CD4-positive, alpha-beta T cell treated with Interleukin-4 for 4 hours (primary cell): ENCODE results near the gene DNAJC15.

Experiments used
- DNase-seq: peaks from one replicate; pipeline ENCODE4 v3.0.0-alpha.2; 2020

The DNAJC15 gene

DNA sequence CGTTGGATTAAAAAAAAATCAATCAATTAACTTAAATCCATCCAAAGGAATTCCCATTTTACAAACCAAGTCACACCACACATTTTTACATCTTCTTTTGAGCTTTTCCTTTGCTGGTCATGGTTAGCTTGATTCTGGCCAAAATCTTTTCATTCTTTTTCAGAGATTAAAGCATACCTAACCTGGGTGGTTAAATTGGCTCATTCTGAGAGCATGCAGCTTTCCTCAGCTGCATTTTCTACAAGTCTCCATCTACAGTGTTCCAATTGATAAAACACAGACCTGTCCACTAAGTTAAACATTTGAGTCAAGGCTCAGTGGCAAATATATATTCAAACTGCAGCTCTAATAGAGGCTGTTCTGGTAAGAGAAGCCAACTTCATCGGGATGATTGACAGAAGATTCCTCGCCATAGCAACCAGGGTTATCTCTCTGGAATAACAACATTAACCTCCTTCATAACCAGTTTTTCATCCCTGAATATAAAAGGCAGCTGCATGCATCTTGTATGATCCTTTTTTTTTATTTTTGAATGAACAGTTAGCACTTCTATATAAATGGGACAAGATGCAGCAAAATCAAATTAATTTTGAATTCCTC, 106.2 kb downstream of the DNAJC15 start:
- DNase-seq: no peak

DNA sequence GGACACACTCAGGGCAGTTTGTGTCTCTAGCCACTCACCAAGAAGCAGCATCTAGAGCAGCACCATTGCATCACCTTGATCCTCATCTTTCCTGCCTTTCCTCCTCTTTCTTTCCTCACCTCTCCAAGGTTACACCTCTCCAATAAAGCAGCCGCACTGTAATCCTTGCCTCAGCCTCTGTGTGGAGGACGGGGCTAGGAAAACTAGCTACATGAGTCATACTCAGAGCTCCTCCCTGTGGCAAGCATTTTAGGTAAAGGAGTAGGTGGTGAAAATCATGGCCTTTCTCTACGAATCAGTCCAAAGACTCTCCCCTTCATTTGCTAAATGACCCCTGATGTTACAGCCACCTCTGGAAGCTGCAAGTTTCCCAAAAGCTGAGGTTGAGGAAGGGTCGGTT, 108.9 kb downstream of the DNAJC15 start:
- no peak for DNase-seq

DNA sequence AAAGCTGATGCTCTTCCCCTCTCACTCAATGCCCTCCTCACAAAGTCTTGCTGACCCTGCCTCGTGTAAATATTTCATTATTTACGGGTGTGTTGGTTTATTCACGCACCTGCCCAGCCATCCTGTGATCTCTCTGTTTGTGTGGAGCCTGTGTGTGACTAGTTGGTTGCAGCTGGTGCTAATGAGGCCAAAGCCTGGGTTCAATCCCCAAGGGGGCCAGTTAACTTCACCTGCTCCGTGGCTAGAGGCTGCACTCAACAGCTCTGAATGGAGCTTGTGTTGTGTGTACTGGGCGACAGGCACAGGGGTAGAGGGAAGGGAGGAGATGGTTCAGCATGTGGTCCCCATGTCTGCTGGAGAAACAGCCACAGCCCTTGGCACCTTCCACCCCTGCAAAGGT, 109.5 kb downstream of the DNAJC15 start:
- no peak for DNase-seq

DNA sequence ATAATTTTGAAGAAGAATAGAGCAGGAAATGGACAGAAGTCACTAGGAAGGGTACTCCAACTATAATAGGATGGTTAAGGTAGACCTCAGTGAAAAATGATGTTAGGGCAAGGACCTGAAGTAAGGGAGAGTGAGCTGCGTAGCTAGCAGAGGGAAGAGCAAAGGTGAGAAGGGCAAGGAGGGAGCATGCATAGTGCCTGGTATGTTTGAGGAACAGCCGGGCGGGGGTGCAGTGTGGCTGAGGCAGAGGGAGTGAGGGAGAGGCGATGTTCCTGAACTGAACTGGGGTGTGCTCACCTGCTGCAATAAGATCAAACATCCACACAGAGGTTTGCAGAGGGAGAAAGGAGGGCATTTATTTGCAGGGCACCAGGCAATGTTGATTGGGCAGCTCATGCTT, 110.4 kb downstream of the DNAJC15 start:
- no peak for DNase-seq

DNA sequence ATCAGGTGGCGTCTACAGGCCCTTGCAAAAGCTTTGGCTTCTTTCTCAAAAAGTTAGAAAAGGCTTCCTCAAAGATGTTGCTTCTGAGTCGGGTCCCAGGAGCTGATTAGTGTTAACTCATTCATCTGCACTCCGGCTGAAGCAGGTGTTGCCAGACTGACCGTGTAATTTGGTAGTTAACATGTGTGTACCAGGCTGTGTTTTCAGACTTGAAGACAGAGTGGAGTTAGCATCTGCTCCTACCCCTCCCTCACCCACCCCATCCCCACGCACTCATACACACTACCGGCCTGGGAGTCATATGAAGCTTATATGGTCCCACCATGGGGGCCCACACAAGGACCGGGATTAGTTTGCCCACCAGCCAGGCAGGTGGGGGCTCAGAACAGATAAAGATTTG, 111.5 kb downstream of the DNAJC15 start:
- DNase-seq: no peak

DNA sequence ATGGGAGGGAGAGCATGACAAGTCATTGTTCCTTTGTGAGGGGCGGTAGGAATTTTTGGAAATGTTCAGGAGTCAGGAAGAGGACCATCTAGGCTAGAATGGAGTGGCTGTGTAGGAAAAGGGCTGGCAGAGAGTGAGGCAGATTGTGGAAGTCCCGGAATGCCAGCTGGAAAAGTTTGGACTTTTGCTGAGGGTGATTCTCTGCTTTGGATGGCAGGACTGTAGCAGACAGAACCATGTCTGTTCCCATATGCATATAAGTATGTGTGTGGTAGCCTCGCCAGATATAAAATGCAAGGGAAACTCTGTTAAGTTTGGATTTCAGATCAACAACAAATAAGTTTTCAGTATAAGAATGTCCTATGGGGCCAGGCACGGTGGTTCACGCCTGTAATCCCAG, 112.1 kb downstream of the DNAJC15 start:
- DNase-seq: no peak

DNA sequence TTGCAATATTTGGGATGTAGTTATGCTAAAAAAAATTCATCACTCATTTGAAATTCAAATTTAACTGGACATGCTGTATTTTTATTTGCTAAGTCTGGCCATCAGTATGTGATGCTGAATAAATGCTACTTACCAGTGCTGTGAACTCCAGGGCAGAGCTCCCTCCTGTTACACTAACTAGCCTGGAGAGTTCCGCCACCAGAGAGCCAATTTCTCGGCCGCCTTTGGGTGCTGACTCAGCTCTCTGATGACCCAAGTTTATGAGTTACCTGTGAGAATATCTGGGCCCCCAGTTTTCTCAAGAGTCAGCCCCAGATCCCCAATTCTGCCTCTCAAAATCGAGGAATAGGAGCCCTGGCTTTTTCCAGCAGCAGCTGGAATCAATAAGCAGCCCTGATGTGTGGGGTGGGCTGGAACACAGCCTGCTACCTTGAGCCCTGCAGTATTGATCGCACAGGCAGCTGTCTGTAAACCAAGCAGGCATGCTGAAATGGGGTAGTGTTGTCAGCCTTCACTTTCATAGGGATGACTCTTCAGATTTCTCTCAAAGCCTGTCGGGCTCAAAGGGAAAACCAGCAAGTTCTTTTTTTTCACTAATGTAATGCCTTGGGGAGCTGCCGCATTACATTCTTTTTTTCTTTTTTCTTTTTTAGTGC, 113.7 kb downstream of the DNAJC15 start:
- no peak for DNase-seq

DNA sequence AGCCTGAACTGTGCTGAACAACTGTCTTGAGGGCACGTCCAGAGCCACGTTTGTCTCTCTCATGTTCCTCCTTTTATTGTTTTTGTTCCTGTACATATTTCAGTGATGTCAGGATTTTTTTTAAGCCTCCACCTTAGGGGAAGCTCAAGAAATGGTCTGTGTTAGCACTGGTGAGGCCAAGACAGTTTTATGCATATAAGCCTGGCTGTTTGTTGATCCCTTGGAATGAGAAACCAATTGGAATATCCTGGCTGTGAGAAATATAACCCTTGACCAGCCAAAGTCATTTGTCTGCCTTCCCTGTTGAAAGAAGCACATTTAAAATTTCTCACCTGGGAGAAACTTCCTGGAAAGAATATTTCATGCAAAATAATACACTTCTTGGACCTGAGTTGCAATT, 115.8 kb downstream of the DNAJC15 start:
- DNase-seq: no peak

DNA sequence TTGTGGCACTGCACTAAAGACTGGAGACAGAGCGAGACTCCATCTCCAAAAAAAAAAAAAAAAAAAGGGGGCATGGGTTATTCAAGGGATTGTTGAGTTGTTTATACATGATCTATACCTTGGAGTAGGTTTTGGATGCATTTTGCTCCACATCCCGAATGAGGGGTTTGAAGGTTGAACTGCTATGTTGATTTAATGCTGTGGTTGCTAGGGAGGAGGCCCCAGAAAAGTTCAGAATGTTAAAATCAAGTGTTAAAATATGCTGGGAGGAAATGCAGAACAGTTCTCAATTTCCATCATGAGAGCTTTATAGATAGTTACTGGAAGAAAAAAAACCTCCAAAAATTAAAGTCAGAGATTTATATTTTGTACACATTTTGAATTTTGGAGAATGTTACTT, 116.5 kb downstream of the DNAJC15 start:
- no peak for DNase-seq

DNA sequence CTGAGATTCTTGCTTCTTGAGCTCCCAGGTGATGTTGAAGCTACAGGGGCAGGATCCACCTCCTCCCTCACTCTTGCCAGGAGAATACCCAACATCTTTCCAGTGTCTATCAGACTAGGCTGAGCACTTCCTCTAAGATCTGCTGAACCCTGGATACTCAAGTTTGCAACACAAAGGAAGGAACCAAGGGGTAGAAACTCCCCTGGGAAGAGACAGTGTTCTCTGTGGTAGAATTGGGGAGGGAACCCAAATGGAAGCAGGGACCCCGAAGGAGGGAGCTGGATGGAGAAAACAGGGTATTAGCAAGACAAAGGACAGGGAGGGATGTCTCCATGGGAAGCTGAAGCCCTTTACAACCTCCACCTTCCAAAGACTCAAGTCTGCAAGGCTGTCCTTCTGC, 117.6 kb downstream of the DNAJC15 start:
- no peak for DNase-seq

DNA sequence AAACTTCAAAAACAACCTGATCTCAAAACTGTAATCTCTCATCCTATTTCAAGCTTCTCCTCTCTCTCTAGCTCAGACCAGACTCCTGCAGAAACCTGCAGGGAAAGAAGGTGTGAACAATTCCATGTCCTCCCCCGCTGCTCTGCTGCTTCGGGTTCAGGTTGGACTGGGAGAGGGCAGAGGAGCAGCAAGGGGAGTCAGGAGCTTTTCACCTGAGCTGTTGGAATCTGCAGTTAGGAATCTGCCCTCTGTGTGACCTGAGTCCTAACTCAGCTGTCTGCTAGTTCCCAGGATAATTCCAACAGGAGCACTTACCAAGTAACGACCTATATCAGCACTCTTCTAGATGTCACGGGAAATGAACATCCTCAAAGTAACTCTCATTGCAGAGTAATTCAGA, 118.3 kb downstream of the DNAJC15 start:
- no peak for DNase-seq

DNA sequence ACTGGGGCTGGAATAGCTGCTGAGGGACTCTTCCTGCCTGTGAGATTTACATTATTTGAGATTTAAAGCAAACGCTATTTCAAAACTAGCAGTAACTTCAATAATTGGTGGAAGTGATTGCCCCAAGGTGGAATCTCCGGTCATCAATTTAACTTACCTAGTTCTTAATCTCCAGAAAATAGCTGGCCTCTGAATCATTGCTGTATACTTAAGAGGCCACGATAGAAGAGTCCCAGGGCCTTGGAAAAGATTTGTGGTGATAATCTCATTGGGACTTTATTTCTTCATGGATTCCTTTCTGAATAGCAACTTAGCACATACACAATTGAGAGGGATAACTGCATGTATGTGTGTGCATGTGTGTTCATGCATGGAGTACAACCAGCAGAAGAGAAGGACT, 120.2 kb downstream of the DNAJC15 start:
- no peak for DNase-seq

DNA sequence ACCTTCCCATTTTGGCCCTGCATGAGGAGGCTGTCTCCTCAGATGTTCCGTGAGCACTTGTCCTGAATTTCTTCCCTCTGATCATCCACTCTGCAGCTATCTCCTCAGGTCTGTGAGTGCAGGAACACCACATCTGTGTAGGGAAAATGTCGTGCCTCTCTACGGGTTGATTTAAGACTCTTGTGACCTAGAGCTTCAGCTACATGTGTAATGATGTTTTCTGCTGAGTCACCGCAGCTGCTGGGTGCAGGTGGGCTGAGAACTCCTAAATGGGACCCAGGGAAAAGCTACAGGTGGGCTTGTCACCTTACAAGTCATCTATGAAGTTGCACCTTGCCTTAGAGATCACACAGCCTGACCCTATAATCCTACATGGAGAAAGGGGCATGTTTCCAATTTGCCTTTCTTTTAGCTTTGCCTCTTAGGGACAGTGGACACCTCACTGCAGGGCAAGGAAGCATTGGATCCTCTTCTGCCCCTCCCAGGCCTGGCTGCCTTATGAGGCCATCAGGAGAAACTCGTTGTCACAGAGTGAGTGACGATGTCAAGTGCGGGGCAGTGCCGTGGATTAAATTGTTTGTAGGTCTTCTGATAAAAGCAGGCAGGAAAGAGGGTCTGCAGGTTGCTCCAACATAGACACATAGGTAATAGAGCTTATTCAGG, 122.3 kb downstream of the DNAJC15 start:
- DNase-seq: no peak

DNA sequence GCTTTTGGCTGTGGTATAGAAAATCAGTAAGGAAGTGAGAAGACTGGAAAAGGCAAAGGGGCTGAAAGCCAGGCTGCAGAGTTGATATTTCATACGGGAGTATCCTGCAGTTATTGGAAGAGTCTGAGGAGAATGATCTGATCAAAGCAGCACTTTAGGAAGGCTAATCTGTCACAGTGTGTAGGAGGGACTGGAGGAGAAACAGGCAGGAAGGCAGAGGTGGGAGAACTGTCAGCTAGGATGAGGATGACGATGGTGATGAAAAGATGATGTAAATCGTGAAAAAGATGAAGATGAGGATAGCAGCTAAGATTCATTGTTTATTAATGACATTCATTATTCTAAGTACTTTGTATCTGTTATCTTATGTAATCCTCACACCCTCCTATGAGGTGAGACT, 123.0 kb downstream of the DNAJC15 start:
- DNase-seq: no peak

DNA sequence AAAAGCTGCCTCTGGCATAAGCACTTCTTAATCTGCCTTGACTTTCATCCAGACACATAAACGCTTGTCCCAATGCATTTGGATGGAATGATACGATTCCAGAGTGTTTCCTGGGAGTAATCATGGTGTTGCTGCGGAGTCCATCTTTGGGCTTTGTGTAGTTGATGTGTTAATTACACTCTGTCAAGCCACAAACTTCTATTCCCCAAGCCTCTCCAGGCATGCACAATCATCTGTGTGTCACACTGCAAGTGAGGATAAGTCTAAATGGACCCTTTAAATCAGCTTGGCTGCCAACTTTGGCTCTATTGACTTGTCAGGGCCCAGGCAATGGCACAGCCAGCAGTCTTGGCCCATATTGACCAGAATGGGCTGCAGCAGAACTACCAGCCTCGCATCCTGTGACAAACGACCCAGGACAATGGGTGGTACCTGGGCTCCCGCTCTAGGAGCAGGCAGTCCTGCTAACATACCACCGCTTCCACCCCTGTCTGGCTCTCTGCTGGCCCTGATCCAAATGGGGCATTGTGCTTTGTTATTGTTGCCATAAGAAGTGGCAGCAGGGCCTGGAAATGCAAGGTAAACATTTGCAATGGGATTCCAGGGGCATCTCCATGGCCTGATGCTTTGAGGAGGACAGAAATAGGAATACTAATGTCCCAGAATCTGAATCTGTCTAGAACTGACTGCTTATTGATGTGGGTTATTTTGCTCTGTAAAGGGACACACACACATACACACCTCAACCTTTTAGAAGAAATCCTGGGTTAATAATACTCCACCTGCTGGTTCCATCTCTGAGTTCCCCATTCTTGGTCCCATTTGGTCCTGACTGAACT, 127.2 kb downstream of the DNAJC15 start:
- no peak for DNase-seq

DNA sequence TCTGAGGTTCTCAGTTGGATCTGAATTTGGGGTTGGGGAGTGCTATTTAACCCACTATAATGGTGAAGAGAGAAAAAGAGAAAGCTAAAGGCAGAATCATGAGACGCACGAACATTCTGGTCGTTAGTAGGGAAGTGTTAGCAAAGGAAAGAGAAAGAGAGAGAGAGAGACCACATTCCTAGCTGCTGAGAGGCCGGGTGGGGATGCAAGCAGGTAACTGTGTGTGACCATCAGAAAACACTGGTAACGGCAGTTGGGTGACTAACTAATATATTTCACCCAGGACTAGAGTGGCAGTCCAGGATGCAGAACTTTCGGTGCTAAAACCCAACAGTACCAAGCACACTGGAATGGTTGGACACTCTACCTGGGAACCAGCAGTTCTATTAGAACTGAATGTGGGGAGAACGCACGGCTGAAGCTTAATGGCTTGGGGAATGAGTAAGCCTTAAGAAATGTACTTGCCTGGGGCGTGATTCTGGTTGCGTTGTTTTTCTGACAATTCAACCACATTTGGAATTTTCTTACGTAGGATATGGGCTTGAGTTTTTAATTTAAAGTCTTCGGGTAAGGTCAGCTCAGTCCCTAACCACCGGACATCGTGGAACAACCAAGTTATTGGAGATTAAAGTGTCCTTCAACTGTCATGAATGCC, 130.2 kb downstream of the DNAJC15 start:
- no peak for DNase-seq

DNA sequence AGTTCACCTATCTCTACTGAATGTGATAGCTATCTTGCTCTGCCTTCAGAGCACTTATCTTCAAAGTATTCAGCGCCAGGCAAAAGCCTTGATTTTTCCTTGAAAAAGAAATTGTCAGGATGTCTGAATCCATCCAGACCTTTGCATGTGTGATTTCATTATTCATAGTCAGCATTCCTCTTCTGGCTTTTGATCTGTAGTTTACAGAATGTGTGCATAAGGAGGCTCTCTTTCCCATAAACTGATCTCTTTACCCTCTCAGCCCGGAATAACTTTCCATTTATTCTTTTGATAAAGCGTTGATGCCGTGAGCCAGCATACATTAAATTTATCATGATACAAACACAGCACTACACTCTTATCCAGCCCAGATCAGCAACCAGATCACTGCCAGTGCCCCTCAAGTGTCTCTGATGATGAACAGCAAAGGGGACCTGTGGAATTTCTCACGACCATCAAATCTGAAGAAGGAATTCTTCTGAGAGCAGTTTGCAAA, 130.8 kb downstream of the DNAJC15 start:
- no peak for DNase-seq

DNA sequence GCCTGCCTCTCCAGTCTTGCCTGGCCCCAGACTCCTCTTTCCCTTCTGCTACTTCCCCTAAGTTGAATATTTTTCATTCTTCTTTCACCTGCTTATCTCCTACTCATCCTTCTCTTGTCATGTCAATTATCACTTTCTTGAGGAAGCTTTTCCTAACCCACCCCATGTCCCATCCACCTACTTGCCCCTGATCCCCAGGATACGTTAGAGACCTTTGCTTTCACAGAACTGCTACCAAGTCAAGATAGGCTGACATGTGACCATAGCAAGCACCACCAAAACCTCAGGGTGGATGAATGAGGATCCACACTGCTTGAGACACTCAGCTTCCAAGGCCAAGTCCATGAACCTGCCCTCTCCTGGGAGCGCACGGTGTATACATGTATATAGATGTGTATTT, 131.5 kb downstream of the DNAJC15 start:
- DNase-seq: no peak

DNA sequence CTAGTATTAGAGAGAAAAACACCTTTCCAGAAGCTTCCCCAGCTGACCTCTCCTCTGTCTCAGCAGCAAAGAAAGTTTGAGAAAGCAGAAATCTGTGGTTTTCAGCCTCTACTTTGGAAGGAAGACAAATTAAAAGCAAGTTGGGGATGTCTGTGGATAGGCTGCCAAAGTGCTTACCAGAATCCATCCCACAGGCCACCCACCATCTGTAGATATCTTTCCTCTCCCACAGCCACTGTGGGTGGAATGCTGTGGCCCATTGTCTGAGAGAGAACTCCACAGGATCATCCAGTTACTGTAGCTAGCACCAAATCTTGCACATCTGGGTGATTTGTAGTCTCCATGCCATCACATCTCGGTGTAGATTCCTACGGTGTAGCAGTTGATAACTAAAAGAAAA, 133.5 kb downstream of the DNAJC15 start:
- no peak for DNase-seq

DNA sequence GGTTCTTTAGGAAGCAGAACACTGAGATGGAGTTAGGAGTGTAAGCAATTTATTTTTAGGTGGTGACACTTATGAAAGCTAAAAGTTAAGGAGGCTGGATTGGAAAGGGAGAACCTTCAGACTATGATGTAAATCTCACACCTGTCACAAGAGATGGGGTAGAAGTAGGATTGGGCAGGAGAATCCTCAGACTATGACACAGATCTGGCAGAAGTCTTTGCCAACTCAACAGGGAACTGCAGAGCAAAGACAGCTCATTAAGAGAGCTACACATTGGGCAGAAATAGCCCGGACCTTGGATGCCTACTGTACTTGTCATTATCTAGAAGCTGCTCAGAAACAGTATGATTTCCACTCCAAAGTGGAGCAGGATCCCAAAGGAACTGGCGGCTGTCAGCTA, 134.4 kb downstream of the DNAJC15 start:
- no peak for DNase-seq

DNA sequence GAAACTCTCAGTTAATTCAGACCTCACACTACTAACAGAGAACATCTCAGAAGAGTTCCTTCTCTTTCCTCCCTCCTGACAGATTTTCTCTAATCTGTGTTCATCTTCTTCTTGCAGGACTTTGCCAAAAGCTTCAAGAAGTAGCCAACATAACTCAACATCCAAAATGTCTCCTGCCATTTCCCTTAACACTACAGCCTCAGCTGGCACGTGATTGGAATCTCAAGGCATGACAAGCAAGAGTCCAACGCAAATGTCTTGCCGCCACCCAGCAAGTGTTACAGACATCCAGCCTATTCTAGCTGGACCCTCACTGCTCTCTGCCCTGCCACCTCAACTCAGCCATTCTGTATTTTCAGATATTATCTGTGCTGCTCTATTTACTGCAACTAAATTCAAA, 135.1 kb downstream of the DNAJC15 start:
- no peak for DNase-seq

DNA sequence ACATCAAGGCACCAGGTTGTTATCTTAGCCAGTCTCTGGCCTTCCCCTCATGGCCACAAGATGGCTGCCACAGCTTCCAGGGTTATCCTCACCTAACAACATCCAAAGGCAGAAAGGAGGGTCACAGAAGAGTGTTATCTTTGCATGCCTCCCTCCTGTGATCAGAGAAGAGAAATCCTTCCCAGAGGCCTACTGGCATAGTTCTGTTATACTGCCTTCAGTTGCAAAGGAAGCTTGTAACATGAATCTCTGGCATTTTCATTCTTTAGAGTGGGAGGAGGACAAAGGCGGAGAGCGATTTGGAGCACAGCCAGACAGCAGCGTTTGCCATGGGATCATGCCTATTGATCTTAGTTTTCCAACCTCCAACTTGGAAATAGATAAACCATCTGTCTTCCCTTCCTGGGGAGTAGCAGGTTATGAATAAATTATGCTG, 135.7 kb downstream of the DNAJC15 start:
- no peak for DNase-seq
